Measurements from ENCODE around the gene ATG2B. TPM values are rescaled to one million over a fixed set of nuclear protein-coding genes. Genes with fewer than 3 reads are reported as not detected.

Gene ATG2B
- total and polyA plus RNA-seq, 9 of the 15 experiments (the other 6 are each of a cell fraction or from before 2014, with no cell fraction given) = 0.83 to 12.9 (median 8.7) TPM

- FAIRE-seq (no peak), DNase-seq (ENCODE audit: extremely low read depth in 1 of 4, low spot score in 3 of 4) (no peak), ATAC-seq (no peak)
- Histone ChIP-seq H3K27me3 (ENCODE audit: control insufficient read depth in 2 of 2, insufficient read depth in 2 of 2, low read length in 2 of 2) (no peaks in the 10 kb centered on the region), H3K9me1 (ENCODE audit: control insufficient read depth, insufficient read depth, low read length) (no peaks in the 10 kb centered on the region), H3K9me3 (replicated peaks; ENCODE audit: control insufficient read depth, insufficient read depth, low read depth, low read length) (no peaks in the 10 kb centered on the region), H3K4me1 (replicated peaks in 1 of 2; ENCODE audit: control insufficient read depth in 2 of 2, insufficient read depth in 2 of 2, low read length in 2 of 2) (peaks cover 8 to 27% of the 10 kb centered on the region in 2 experiments; a peak in 4 of 5 replicates), H3K4me2 (ENCODE audit: insufficient read depth, low read length) (no peak overlapping the region), H3K4me3 (no peak overlapping the region), H3K79me2 (ENCODE audit: control insufficient read depth, insufficient read depth, low read length) (peaks cover 58% of the 10 kb centered on the region), H3K9ac (ENCODE audit: insufficient read depth in 1 of 2, low read depth in 2 of 2, low read length in 2 of 2) (no peak overlapping the region), H4K20me1 (replicated peaks; ENCODE audit: control insufficient read depth, insufficient read depth, low read length) (no peaks in the 10 kb centered on the region), H2AFZ (ENCODE audit: low read depth, low read length) (no peak overlapping the region), H3K36me3 (ENCODE audit: control insufficient read depth, insufficient read depth, low read length) (peaks cover 4% of the 10 kb centered on the region; the same call in 1 of the 3 replicates), H3K27ac (ENCODE audit: extremely low read depth, low read depth, low read length) (no peak overlapping the region)
- 78% methylated on average over 4 of the region's 4 CpGs for WGBS (ENCODE audit: insufficient coverage, low coverage, missing lambda C conversion rate)
- ChIA-PET POLR2A (no interaction called here), CTCF (ENCODE audit: low intra/inter-chr PET ratio) (no interaction called here)
- no TSS peak for BruUV-seq (replicated peaks)
- TF ChIP-seq RBM25 (IDR thresholded peaks at IDR 0.05; ENCODE audit: low read depth, low read length, severe bottlenecking) = peak; percentile 45
- peak; percentile 95 for TF ChIP-seq ZNF146 (CRISPR knock-in tag; IDR thresholded peaks at IDR 0.05; ENCODE audit: unreplicated experiment)
- no peak for TF ChIP-seq SRSF3 (IDR thresholded peaks at IDR 0.05; ENCODE audit: insufficient read depth, low read length)
- no peak for TF ChIP-seq SRSF7 (optimal IDR thresholded peaks at IDR 0.05; ENCODE audit: low read depth, low read length)
- TF ChIP-seq BCOR (IDR thresholded peaks at IDR 0.05) = 0 out of 2 replicates have a peak, but pooled peaks have one; percentile 17
- no peak for TF ChIP-seq ZNF668 (CRISPR knock-in tag; IDR thresholded peaks at IDR 0.05)
- no peak for TF ChIP-seq BRF1 (IDR thresholded peaks at IDR 0.05; ENCODE audit: borderline replicate concordance, extremely low read depth, insufficient read length)
- TF ChIP-seq GABPB1 (CRISPR knock-in tag; IDR thresholded peaks at IDR 0.05) = no peak
- TF ChIP-seq ZNF140 (CRISPR knock-in tag; IDR thresholded peaks at IDR 0.05) = no peak
- intact Hi-C loops (cut with micrococcal nuclease) (no loop called here), in situ Hi-C loops (cut with MboI) (no loop called here)
Measured at GRCh38 chr14:96354246-96354645, 8.9 kb downstream of the ATG2B start.
